Measurements from ENCODE around the gene TMEM63C. TPM values are rescaled to one million over a fixed set of nuclear protein-coding genes. Genes with fewer than 3 reads are reported as not detected.

The TMEM63C gene
- total RNA-seq, 2 experiments from 2014 or later, result 0.79 to 6.6 TPM

DNA sequence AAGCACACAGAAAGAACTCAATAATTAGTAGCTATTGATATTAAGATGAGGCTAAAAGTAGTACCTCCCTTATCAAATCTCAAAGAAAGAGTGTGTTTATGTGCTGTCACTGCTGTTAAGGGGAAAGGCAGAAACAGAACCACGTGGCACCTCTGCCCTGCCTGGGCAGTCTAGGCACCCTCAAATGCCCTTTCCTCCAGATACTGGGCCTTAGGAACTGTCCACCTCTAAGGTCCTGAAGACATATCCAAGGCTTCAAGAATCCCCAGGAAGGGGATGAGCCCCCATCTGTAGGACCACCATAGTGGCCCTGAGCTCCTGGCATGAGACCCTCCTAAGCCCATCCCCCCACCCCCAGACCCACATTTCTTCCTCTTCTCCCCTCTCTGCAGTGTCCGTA, 60.4 kb downstream of the TMEM63C start:
- no peak for DNase-seq (ENCODE audit: low spot score)
- H3K4me3 ChIP-seq (ENCODE audit: low read depth, low read length, poor library complexity, severe bottlenecking), result no peak overlapping the region
- no peak overlapping the region for H3K4me2 ChIP-seq (ENCODE audit: low read length)
- no peaks in the 10 kb centered on the region for H3K9me2 ChIP-seq (ENCODE audit: insufficient read depth, low read length)
- BruUV-seq (replicated peaks), result no TSS peak
- H4K20me1 ChIP-seq (ENCODE audit: insufficient read depth, low read length), result no peaks in the 10 kb centered on the region
- no peaks in the 10 kb centered on the region for H3K36me3 ChIP-seq (ENCODE audit: insufficient read depth, low read length)
- H3K4me1 ChIP-seq (ENCODE audit: insufficient read depth, low read length, poor library complexity, severe bottlenecking), result peaks cover 33% of the 10 kb centered on the region
- no peaks in the 10 kb centered on the region for H3K79me2 ChIP-seq (ENCODE audit: insufficient read depth, low read depth, low read length)
- H2AFZ ChIP-seq (ENCODE audit: low read length), result no peak overlapping the region
- H3K27ac ChIP-seq (ENCODE audit: low read depth, low read length, poor library complexity, severe bottlenecking), result no peak overlapping the region
- CTCF ChIA-PET (ENCODE audit: unreplicated experiment), result interaction anchor here (0.5 to 1.1 kb wide), 2 partner anchors 20 to 466 kb away, joined by 3 read pairs; no protein-coding TSS in a partner anchor
- TF ChIP-seq, protein P1, sequence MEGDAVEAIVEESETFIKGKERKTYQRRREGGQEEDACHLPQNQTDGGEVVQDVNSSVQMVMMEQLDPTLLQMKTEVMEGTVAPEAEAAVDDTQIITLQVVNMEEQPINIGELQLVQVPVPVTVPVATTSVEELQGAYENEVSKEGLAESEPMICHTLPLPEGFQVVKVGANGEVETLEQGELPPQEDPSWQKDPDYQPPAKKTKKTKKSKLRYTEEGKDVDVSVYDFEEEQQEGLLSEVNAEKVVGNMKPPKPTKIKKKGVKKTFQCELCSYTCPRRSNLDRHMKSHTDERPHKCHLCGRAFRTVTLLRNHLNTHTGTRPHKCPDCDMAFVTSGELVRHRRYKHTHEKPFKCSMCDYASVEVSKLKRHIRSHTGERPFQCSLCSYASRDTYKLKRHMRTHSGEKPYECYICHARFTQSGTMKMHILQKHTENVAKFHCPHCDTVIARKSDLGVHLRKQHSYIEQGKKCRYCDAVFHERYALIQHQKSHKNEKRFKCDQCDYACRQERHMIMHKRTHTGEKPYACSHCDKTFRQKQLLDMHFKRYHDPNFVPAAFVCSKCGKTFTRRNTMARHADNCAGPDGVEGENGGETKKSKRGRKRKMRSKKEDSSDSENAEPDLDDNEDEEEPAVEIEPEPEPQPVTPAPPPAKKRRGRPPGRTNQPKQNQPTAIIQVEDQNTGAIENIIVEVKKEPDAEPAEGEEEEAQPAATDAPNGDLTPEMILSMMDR (conservative IDR thresholded peaks at IDR 0.05; ENCODE audit: low read length), result no peak
- no peak for TF ChIP-seq EZH2phosphoT487 (IDR thresholded peaks at IDR 0.05; ENCODE audit: borderline replicate concordance, low read depth, low read length)
- intact Hi-C loops (cut with micrococcal nuclease; ENCODE audit: unreplicated experiment), result no loop called here
- POLR2A ChIA-PET, result interaction anchor here (0.6 to 1.7 kb wide), 3 partner anchors 10 to 406 kb away, joined by 4 to 8 read pairs (median 5); no protein-coding TSS in a partner anchor
- H3K9me3 ChIP-seq (ENCODE audit: low read length), result no peaks in the 10 kb centered on the region

DNA sequence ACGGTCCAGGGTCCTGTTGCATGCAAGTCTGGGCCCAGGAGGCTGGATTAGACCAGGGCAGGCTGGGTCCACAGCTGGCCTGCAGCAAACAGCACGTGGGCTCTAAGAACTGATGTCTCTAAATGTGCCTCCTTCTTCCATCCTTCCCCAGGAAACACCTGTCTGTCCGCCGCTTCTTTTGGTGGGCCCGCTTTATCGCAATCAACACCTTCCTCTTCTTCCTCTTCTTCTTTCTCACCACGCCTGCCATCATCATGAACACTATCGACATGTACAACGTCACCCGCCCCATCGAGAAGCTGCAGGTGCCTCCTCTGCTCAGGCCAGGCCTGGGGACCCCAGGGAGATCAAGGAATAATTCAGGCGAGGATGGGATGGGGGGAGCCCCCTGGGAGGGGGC, 61.2 kb downstream of the TMEM63C start:
- peak; percentile 54 for DNase-seq (ENCODE audit: low spot score)
- Histone ChIP-seq H3K79me2 (ENCODE audit: insufficient read depth, low read depth, low read length) (no peaks in the 10 kb centered on the region), H2AFZ (ENCODE audit: low read length) (no peak overlapping the region), H3K4me3 (ENCODE audit: low read depth, low read length, poor library complexity, severe bottlenecking) (no peak overlapping the region), H3K9me3 (ENCODE audit: low read length) (no peaks in the 10 kb centered on the region), H3K27ac (ENCODE audit: low read depth, low read length, poor library complexity, severe bottlenecking) (peak overlapping the region; percentile 27), H3K9me2 (ENCODE audit: insufficient read depth, low read length) (no peaks in the 10 kb centered on the region), H4K20me1 (ENCODE audit: insufficient read depth, low read length) (no peaks in the 10 kb centered on the region), H3K36me3 (ENCODE audit: insufficient read depth, low read length) (no peaks in the 10 kb centered on the region), H3K4me1 (ENCODE audit: insufficient read depth, low read length, poor library complexity, severe bottlenecking) (peaks cover 33% of the 10 kb centered on the region), H3K4me2 (ENCODE audit: low read length) (peak overlapping the region; percentile 47; the same call in 1 of the 2 replicates)
- ChIA-PET POLR2A (interaction anchor here (0.6 to 1.7 kb wide), 2 partner anchors 10 to 13 kb away, joined by 3 to 5 read pairs; no protein-coding TSS in a partner anchor), CTCF (ENCODE audit: unreplicated experiment) (interaction anchor here (1.1 kb wide), 1 partner anchor 21 kb away, joined by 3 read pairs; no protein-coding TSS in a partner anchor)
- intact Hi-C loops (cut with micrococcal nuclease; ENCODE audit: unreplicated experiment), result no loop called here
- no TSS peak for BruUV-seq (replicated peaks)
- no peak for TF ChIP-seq EZH2phosphoT487 (IDR thresholded peaks at IDR 0.05; ENCODE audit: borderline replicate concordance, low read depth, low read length)
- TF ChIP-seq, protein P1 (conservative IDR thresholded peaks at IDR 0.05; ENCODE audit: low read length), result no peak

DNA sequence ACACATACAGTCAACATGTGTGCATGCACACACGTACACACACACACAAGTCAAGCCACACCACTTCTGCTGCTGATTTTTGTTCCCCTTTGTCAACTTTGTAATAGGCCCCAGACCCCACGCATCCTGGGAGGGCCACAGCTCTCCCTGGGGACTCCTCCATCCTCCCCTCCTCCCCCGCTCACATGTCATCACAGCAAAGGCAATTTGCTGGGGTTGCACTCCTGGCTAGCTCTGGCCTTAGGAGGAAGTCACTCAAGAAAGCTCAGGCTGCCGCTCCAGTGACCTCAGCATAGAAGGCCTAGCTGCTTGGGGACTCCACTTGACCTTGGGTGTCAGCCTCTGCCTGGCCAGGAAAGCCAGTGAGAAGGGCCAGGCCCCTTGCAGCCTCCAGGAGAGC, 62.3 kb downstream of the TMEM63C start:
- H3K4me2 ChIP-seq (ENCODE audit: low read length), result peak overlapping the region; percentile 47
- BruUV-seq (replicated peaks), result no TSS peak
- DNase-seq (ENCODE audit: low spot score), result peak; percentile 79
- H3K9me2 ChIP-seq (ENCODE audit: insufficient read depth, low read length), result no peaks in the 10 kb centered on the region
- intact Hi-C loops (cut with micrococcal nuclease; ENCODE audit: unreplicated experiment), result no loop called here
- H3K27ac ChIP-seq (ENCODE audit: low read depth, low read length, poor library complexity, severe bottlenecking), result peak overlapping the region; percentile 14
- no peaks in the 10 kb centered on the region for H3K36me3 ChIP-seq (ENCODE audit: insufficient read depth, low read length)
- H3K9me3 ChIP-seq (ENCODE audit: low read length), result no peaks in the 10 kb centered on the region
- H3K4me1 ChIP-seq (ENCODE audit: insufficient read depth, low read length, poor library complexity, severe bottlenecking), result peaks cover 33% of the 10 kb centered on the region
- CTCF ChIA-PET (ENCODE audit: unreplicated experiment), result no interaction called here
- no peak overlapping the region for H3K4me3 ChIP-seq (ENCODE audit: low read depth, low read length, poor library complexity, severe bottlenecking)
- H2AFZ ChIP-seq (ENCODE audit: low read length), result peak overlapping the region; percentile 24; the same call in 1 of the 2 replicates
- TF ChIP-seq, protein P1 (conservative IDR thresholded peaks at IDR 0.05; ENCODE audit: low read length), result no peak
- TF ChIP-seq EZH2phosphoT487 (IDR thresholded peaks at IDR 0.05; ENCODE audit: borderline replicate concordance, low read depth, low read length), result no peak
- H3K79me2 ChIP-seq (ENCODE audit: insufficient read depth, low read depth, low read length), result no peaks in the 10 kb centered on the region
- no peaks in the 10 kb centered on the region for H4K20me1 ChIP-seq (ENCODE audit: insufficient read depth, low read length)
- POLR2A ChIA-PET, result no interaction called here

All from OCI-LY7 (cell line).